GM18858 (cell line): ENCODE measurements around the gene KIAA2012.

Experiments used
- ATAC-seq: cut with Tn5 transposase; IDR thresholded peaks from one replicate; pipeline ENCODE4 v1.9.1; 2021; ENCODE audit not compliant: unreplicated experiment

The KIAA2012 gene

GRCh38 chr2:202042444-202042843 is 30.6 kb upstream of the KIAA2012 start:
- ATAC-seq: no peak

- ATAC-seq: no peak
These were observed 29.6 kb upstream of the KIAA2012 start for GRCh38 chr2:202043475-202043874.

- ATAC-seq: no peak
These were observed 28.3 kb upstream of the KIAA2012 start for GRCh38 chr2:202044777-202045176.

- no peak for ATAC-seq
These were observed 26.5 kb upstream of the KIAA2012 start for GRCh38 chr2:202046572-202046971.

GRCh38 chr2:202049092-202049728 is 23.8 kb upstream of the KIAA2012 start:
- ATAC-seq: no peak

DNA sequence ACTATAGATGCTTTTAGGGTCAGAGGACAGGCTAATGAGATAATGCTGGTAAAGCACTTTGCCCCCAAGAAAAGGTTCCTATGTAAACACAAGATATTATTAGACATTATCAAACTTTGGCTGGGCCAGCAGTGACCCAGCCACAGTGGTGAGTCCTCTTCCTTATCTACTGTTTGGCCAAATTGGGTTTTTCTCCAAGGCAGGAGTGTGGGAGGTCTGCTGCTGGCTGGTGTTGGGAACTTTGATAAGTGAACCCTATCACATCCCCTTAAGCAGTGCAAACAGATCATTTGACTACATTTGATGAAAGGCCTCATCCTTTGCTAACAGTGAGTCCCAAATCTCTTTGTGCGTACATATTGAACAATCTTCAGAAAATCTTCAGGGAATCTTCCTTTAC is 23.2 kb upstream of the KIAA2012 start:
- ATAC-seq: no peak

- no peak for ATAC-seq
These were observed 22.4 kb upstream of the KIAA2012 start for GRCh38 chr2:202050652-202051051.

- no peak for ATAC-seq
These were observed 21.4 kb upstream of the KIAA2012 start for GRCh38 chr2:202051499-202052161.

DNA sequence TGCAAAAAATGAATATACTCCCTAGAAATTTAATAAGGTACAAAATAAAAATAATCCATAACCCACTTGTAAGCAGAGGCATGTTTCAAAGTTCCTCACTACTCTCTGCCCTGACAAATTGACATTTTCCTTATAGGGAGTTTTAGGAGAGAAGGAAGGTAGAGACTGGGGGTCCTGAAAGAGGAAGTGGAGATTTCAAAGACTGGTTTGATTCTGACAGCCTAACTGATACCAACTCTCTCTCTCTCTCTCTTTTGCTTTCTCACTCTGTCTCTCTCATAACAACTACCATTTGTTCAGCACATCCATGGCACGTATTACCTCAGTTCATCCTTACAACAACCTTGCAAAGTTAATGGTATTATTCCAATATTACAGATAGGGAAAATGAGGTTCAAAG is 20.8 kb upstream of the KIAA2012 start:
- ATAC-seq: no peak

GRCh38 chr2:202054679-202055078 is 18.4 kb upstream of the KIAA2012 start:
- ATAC-seq: no peak

GRCh38 chr2:202056611-202057010 is 16.4 kb upstream of the KIAA2012 start:
- no peak for ATAC-seq

GRCh38 chr2:202060218-202060617 is 12.8 kb upstream of the KIAA2012 start:
- ATAC-seq: no peak

- no peak for ATAC-seq
These were observed 11.4 kb upstream of the KIAA2012 start for GRCh38 chr2:202061695-202062094.

GRCh38 chr2:202064171-202064880 is 8.7 kb upstream of the KIAA2012 start:
- ATAC-seq: no peak

DNA sequence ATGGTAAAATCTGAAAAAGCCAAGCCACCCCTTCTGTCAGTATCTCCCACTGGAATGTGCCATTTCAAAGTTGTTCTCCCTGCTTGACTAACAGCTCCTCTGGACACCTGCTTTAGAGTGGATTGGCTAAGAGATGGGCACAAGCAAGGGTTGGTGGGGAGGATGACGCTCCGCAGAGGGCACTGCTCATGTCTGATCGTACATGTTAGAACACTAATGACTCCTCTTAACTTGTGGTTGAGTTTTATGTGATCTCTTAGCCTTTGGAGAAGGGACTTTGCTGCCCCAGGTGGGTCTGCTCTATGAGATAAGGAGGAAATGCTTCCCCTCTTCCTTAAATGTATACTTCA is 8.2 kb upstream of the KIAA2012 start:
- no peak for ATAC-seq

DNA sequence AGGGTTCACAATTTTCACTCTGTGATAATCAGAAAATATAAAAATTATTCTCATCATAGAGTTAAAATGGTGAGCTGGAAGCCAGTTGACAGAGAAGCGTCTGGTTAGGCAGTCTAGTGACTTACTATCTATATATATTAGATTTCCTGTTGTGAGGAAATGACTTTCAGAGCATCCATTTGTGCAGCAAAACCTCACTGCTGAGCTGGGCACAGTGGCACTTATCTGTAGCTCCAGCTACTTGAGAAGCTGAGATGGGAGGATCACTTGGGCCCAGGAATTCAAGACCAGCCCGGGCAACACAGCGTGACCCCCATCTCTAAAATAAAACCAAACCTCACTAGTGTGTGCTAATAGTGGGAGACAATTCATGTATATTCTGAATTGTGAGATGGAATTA is 7.2 kb upstream of the KIAA2012 start:
- ATAC-seq: no peak

DNA sequence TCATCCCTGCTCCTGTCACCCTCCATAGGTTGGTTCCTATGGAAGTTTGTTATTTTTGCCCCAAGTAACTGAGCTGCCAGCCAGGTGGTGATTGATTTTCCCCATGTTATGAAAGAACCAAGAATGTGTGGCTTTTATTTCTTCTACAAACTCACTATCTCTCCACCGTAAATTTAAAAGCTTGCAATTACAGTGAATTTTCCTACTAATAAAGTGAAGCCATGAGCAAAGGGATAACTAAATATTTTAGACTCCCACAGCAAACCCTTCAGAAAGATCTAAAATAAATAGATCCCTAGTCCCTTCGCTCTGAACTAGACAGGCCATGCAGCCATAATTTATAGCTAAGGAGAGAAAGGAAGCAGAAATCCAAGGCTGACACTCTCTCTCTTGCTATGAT is 6.2 kb upstream of the KIAA2012 start:
- no peak for ATAC-seq

DNA sequence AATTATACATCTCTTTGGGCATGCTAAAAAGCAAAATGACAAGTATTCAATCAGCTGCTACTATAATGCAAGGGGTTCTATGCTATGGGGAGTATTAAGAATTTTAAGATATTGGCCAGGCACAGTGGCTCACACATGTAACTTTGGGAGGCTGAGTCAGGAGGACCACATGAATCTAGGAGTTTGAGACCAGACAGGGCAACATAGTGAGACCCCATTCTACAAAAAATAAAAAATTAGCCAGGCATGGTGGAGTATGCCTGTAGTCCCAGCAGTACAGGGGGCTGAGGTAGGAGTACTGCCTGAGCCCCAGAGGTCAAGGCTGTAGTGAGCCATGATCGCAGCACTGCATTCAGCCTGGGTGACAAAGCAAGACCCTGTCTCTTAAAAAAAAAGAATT is 5.5 kb upstream of the KIAA2012 start:
- ATAC-seq: no peak

DNA sequence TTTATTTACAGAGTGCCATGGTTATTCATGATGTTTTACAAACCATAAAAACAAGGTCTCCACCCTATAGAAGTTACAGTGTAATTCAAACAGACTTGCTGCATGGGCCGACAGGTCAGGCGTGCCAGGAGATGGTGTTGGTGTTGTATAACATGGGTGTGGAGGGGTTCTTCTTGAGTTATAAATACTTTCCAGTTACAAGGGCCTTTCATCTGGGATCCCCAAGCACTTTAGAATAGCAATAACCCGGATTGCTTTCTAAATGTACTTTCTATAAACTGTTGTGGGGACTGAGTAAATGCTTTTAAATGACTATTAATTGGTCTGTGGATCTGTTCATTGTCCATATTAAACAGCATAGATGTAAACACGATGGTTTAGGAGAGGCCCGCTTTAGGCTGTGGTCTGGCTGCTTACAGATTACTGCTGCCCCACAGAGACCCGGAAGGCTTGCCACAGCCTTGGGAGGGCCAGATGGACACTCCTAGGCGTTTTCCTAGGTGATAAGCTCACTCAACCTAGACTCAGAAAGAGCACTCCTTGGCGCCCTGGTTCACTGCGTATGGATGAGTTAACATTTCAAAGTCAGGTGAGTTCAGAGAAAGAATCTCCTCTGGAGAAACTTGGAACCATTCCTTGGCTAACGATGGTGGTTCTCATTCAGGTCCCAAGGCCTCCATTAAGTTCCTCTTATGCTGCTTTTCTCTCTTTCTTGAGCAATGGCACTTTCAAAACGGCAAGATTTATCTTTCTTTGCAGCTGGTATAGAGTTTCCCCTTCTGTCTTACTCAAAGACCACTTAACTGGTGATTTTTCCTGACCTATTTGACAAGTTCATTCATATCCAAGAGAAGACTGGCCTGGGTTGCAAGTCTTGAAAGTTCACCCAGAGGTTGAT is 3.6 kb upstream of the KIAA2012 start:
- ATAC-seq: no peak

- no peak for ATAC-seq
These were observed 1.9 kb upstream of the KIAA2012 start for GRCh38 chr2:202071107-202071506.

- ATAC-seq: no peak
These were observed 829 bp upstream of the KIAA2012 start for GRCh38 chr2:202072226-202072625.
